VCaP (cell line): ENCODE results near the gene TNFRSF13B.

ENCODE experiments used
- H3K27ac ChIP-seq: fragments of 450-650 bp; 2 replicates; pipeline ENCODE4 v1.5.1; 2017
- CTCF ChIP-seq: fragments of 450-650 bp; conservative IDR thresholded peaks from 2 replicates; pipeline ENCODE4 v1.5.1; 2017; ENCODE audit warnings: mild to moderate bottlenecking, moderate library complexity

Gene TNFRSF13B

GRCh38 chr17:16940116-16940881 lies 31.6 kb downstream of the TNFRSF13B start:
- no peak for TF ChIP-seq CTCF

GRCh38 chr17:16939606-16940115 lies 32.3 kb downstream of the TNFRSF13B start:
- no peak overlapping the region for H3K27ac ChIP-seq

More at GRCh38 chr17:16940116-16940881, 31.6 kb downstream of the TNFRSF13B start:
- no peak overlapping the region for H3K27ac ChIP-seq

GRCh38 chr17:16939208-16939576 lies 32.7 kb downstream of the TNFRSF13B start:
- no peak overlapping the region for H3K27ac ChIP-seq
- TF ChIP-seq CTCF: no peak

More at GRCh38 chr17:16939606-16940115, 32.3 kb downstream of the TNFRSF13B start:
- TF ChIP-seq CTCF: no peak

DNA sequence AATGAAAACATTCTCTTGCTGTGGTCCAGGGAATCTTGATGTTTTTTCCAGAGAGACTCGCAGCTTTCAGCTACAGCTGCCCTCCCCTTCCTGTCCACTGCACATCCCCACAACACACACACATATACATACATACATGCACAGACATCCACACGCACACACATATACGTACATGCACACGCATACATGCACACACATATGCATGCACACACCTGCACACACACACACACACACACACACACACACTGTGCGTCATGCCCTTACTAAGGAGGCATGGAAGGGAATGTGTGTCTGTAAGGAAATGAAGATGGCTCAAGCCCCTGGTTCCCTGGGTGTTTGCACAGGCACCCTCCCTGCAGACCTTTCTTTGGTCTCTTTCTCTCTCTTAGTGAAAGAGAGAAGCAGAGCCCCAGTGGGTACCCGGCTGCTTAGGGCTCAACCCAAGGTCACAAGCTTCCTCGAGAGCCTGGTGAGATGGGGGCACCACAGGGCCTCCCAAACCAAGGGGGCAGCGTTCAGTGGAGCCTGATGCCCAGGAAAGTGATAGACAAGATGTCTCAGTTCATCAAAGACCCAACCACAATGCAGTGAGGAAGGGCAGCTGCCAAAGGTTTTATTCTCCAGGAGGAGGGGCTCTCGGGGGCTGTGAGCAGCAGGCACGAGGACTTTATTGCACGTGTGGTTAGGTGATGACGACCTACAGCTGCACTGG lies 33.3 kb downstream of the TNFRSF13B start:
- no peak overlapping the region for H3K27ac ChIP-seq
- TF ChIP-seq CTCF: no peak

GRCh38 chr17:16938031-16938430 lies 33.9 kb downstream of the TNFRSF13B start:
- TF ChIP-seq CTCF: no peak

GRCh38 chr17:16937431-16937830 lies 34.5 kb downstream of the TNFRSF13B start:
- TF ChIP-seq CTCF: no peak
- no peak overlapping the region for H3K27ac ChIP-seq

More at GRCh38 chr17:16938031-16938430, 33.9 kb downstream of the TNFRSF13B start:
- no peak overlapping the region for H3K27ac ChIP-seq

- no peak for TF ChIP-seq CTCF
- no peak overlapping the region for H3K27ac ChIP-seq
Observed at GRCh38 chr17:16936536-16937310, 35.2 kb downstream of the TNFRSF13B start.
